ENCODE results near the gene ATP2B2. TPM values are rescaled to one million over a fixed set of nuclear protein-coding genes. Genes with fewer than 3 reads are reported as not detected.

Gene ATP2B2
- total and polyA plus RNA-seq, 9 of the 15 experiments (the other 6 are each of a cell fraction or from before 2014, with no cell fraction given), result 0.06 TPM; not detected in 8

GRCh38 chr3:10500717-10501663 is 4.4 kb downstream of the ATP2B2 start:
- Histone ChIP-seq H3K9me1 (ENCODE audit: control insufficient read depth, insufficient read depth, low read length) (no peaks in the 10 kb centered on the region), H3K27ac (ENCODE audit: extremely low read depth, low read depth, low read length) (no peak overlapping the region), H3K9ac (ENCODE audit: insufficient read depth in 1 of 2, low read depth in 2 of 2, low read length in 2 of 2) (no peak overlapping the region), H4K20me1 (replicated peaks; ENCODE audit: control insufficient read depth, insufficient read depth, low read length) (peaks cover 22% of the 10 kb centered on the region), H3K79me2 (ENCODE audit: control insufficient read depth, insufficient read depth, low read length) (no peaks in the 10 kb centered on the region), H3K4me3 (no peak overlapping the region), H3K4me2 (ENCODE audit: insufficient read depth, low read length) (no peak overlapping the region), H3K4me1 (replicated peaks in 1 of 2; ENCODE audit: control insufficient read depth in 2 of 2, insufficient read depth in 2 of 2, low read length in 2 of 2) (peaks cover 0 to 3% of the 10 kb centered on the region in 2 experiments; a peak in 1 of 5 replicates), H3K27me3 (ENCODE audit: control insufficient read depth in 2 of 2, insufficient read depth in 2 of 2, low read length in 2 of 2) (peaks cover 41 to 72% of the 10 kb centered on the region in 2 experiments), H2AFZ (ENCODE audit: low read depth, low read length) (no peak overlapping the region), H3K9me3 (replicated peaks; ENCODE audit: control insufficient read depth, insufficient read depth, low read depth, low read length) (no peaks in the 10 kb centered on the region), H3K36me3 (ENCODE audit: control insufficient read depth, insufficient read depth, low read length) (no peaks in the 10 kb centered on the region)
- no peak for DNase-seq (ENCODE audit: extremely low read depth in 1 of 4, low spot score in 3 of 4)
- CTCF ChIA-PET (ENCODE audit: low intra/inter-chr PET ratio), result no interaction called here
- BruUV-seq (replicated peaks), result no TSS peak
- WGBS (ENCODE audit: insufficient coverage, low coverage, missing lambda C conversion rate), result under 1% methylated on average over 18 of the region's 19 CpGs
- POLR2A ChIA-PET, result interaction anchor here (0.6 to 1.3 kb wide), 3 partner anchors 10 to 22 kb away, joined by 3 read pairs; no protein-coding TSS in a partner anchor
- ATAC-seq, result no peak
- peak; percentile 32 for FAIRE-seq
- in situ Hi-C loops (cut with MboI), result no loop called here
- intact Hi-C loops (cut with micrococcal nuclease), result no loop called here
- TF ChIP-seq, protein P1, sequence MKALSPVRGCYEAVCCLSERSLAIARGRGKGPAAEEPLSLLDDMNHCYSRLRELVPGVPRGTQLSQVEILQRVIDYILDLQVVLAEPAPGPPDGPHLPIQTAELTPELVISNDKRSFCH (CRISPR knock-in tag; IDR thresholded peaks at IDR 0.05), result no peak
- TF ChIP-seq, protein P1 (tag; IDR thresholded peaks at IDR 0.05), result no peak
- TF ChIP-seq CBFA2T3 (IDR thresholded peaks at IDR 0.05) (no peak), ZNF165 (CRISPR knock-in tag; IDR thresholded peaks at IDR 0.05; ENCODE audit: borderline replicate concordance) (no peak), REST (IDR thresholded peaks at IDR 0.05; ENCODE audit: borderline replicate concordance) (no peak), REST (CRISPR knock-in tag; IDR thresholded peaks at IDR 0.05; ENCODE audit: low read depth) (no peak), MTA2 (IDR thresholded peaks at IDR 0.05; ENCODE audit: low read depth) (no peak), DPF2 (IDR thresholded peaks at IDR 0.05) (no peak), SAFB (IDR thresholded peaks at IDR 0.05; ENCODE audit: borderline replicate concordance, low read depth, low read length) (no peak), NR2F6 (CRISPR knock-in tag; IDR thresholded peaks at IDR 0.05) (no peak), NCOA1 (IDR thresholded peaks at IDR 0.05; ENCODE audit: low read depth) (no peak), NRF1 (conservative IDR thresholded peaks at IDR 0.05 in 1 of 2, IDR thresholded peaks at IDR 0.05 in 1 of 2) (no peak), ZNF766 (CRISPR knock-in tag; conservative IDR thresholded peaks at IDR 0.05) (no peak)
- TF ChIP-seq, protein P2, sequence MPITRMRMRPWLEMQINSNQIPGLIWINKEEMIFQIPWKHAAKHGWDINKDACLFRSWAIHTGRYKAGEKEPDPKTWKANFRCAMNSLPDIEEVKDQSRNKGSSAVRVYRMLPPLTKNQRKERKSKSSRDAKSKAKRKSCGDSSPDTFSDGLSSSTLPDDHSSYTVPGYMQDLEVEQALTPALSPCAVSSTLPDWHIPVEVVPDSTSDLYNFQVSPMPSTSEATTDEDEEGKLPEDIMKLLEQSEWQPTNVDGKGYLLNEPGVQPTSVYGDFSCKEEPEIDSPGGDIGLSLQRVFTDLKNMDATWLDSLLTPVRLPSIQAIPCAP (CRISPR knock-in tag; IDR thresholded peaks at IDR 0.05; ENCODE audit: borderline replicate concordance), result no peak
